NCI-H187 (cell line): Measurements from ENCODE around the gene PTGFR.

ENCODE experiments used
- DNase-seq, 2 experiments: peaks; one replicate each; lab custom pipeline; 2025; lab: John Stamatoyannopoulos, UW

Gene PTGFR

GRCh38 chr1:78520843-78521242, 30.1 kb downstream of the PTGFR start:
- DNase-seq, result no peak

GRCh38 chr1:78522136-78522535, 31.4 kb downstream of the PTGFR start:
- no peak for DNase-seq

DNA sequence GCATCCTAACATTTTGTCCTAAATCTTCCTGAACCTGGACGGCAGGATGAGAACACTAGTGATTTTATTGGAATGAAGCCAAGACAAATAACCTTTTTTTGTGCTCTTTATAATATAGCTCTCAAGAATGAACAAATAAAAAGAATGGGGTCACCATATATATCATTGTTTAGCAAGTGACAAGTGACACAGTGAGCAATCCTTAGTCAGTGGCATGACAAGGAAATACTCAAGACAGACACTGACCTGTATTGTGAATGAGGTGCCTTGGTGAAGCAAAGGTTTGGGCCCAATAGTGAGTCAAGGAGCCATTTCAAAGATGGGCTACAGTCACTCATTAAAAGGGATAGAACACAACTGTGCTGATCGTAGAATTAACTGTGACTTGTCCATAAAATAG, 35.7 kb downstream of the PTGFR start:
- no peak for DNase-seq

DNA sequence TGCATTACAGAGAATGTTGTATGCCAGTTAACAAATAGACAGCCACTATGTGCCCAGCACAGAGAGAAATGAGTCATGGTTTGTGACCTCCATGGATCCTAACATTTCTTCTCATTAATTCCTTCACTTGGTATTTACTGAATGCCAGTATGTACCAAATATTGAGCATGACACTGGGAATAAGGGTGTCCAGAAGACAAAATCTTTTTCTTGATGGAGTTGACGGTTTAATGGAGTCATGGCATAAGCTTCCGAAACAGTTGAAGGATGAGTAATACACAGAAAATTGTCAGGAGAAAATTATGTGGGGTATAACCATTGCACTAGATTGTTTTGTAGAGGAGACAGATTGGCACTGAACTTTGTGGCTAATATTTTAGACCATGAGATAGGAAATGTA, 36.9 kb downstream of the PTGFR start:
- DNase-seq, result no peak

DNA sequence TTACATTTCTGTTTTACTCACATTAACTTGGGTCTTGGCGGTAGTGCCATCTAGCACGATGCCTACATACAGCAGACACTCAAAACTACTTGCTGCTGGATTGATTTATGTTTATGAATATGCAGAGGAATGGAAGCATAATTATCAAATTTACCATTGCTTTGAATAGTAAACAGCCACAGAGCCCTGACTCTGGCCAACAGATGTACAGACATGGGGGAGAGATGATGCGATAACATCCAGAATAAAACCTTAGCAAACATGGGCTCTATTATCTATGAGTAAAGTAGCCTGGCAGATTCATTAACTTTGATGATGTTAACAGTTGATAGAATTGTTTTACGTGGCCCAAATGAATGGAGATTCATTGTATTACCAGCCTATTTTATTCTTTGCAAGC, 42.8 kb downstream of the PTGFR start:
- DNase-seq, result no peak

- no peak for DNase-seq
These were observed 44.5 kb downstream of the PTGFR start for GRCh38 chr1:78535286-78535685.

GRCh38 chr1:78536427-78536826, 45.7 kb downstream of the PTGFR start:
- DNase-seq, result no peak

DNA sequence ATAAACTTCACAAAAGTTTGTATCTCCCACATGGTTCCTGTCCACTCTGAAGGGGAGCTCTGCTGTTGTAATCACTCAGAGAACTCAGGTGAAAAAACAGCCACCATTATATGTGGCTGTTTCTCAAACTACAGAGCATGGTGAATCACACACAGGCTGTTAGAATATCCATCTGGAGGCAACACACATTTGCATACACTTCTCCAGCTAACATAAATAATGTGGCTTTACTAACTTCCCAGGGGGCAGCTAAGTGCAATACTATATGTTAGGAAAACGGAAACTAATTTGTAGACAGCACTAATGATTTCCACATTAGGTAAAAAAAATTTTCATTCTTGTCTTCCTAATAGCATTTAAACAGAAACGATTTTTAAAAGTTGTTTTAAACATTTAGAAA, 49.3 kb downstream of the PTGFR start:
- no peak for DNase-seq

GRCh38 chr1:78541479-78541878, 50.7 kb downstream of the PTGFR start:
- DNase-seq, result no peak

DNA sequence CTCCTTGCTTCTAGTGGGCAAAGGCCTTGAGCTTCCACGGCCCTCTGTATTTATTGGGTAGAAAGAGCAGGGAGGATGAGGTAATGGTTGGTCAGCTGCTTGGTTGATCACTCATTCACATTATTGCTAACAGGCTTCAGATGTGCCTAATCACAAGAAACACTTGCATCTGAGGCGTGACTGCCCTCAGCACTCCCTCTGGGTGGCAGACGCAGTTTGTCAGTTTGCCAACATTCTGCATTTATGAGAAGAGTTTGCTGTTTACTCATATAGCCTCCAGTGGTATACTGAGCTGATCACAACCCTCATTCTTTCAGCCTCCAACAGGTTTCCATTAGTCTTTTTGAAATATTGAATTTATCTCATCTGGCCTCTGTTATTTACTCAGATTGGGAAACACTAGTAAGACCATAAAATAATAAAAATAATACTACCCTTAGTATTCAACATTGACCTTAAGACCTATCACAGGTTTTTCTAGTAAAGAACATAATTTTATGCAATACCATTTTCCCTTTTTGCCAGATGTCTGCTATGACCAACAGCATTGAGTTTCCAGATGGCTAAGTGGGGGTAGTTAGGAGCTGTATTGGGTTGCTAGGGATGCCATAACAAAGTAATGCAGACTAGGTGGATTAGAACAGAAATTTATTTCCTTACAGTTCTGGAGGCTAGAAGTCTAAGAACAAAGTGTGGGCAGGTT, 53.3 kb downstream of the PTGFR start:
- no peak for DNase-seq

DNA sequence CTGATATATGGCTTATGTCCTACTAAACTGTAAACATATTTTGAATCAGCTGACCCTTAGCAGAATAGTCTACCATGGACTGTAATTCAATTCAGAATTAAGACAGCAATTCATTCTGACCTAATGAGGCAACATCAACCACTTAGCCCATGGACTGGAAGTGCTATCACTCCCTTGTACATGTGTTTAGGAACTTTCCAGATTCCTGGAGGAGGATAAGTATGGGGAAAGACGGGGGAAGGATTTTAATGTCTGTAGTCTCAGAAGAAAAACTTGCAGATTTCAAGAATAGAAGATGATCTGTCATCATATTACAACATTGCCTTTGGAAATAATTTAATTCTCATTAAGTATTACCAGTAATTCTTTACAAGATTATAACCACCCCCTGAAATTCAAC, 56.3 kb downstream of the PTGFR start:
- DNase-seq, result no peak

DNA sequence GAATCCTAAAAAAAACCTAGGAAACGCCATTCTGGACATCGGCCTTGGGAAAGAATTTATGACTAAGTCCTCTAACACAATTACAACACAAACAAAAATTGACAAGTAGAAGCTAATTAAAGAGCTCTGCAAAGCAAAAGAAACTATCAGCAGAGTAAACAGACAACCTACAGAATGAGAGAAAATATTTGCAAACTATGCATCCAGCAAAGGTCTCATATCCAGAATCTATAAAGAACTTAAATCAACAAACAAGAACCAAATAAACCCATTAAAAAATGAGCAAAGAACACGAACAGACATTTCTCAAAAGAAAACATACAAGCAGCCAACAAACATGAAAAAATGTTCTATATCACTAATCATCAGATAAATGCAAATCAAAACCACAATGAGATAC, 58.6 kb downstream of the PTGFR start:
- no peak for DNase-seq

- no peak for DNase-seq
These were observed 59.1 kb downstream of the PTGFR start for GRCh38 chr1:78549891-78550290.

DNA sequence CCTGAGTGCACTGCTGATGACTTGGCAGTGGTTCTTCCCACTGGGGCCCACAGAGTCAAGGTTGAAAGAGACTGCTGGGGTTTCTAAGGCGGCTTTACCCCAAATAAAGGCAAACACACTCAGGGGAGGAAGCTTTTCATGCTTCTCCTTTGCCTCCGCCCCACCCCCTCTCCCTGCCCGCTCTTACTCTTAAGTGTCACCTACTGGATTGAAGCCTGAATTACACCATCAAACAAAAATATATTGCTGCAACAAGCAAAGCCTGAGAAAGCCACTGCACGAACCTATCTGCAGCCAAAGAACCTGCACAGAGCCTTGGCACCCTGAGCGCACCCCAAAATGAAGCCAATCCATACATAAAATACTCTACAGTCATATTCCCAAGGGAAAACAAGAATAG, 63.1 kb downstream of the PTGFR start:
- DNase-seq, result no peak

DNA sequence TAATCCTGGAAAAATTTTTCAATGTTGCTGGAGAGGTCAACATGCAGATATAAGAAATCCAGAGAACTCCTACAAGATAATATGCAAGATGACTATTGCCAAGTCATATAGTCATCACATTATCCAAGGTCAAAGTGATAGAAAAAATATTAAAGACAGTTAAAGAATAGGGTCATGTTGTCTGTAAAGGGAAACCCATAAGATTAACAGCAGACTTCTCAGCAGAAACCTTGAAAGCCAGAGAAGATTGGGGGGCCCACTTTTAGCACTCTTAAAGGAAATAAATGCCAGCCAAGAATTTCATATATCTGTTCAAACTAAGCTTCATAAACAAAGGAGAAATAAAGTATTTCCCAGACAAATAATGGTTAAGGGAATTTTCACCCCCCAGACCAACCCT, 64.1 kb downstream of the PTGFR start:
- DNase-seq, result no peak

DNA sequence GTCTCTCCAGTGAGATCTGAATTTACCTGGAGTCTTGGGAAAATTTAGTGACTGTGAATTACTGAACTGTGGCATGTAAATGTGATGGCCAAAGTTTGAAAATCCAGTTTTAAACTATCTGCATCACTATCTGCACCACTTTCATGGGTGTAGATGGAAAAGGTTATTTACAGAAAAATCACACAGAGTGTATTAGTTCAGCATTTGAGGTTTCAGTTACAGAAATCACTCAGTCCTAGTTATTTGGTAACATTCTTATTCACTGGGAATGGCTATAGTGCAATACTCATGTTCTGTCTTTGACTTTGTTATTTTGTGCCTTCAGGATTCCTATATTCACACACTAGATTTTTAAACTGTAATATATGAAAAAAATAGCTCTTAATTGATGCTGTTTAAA, 68.9 kb downstream of the PTGFR start:
- DNase-seq, result no peak

DNA sequence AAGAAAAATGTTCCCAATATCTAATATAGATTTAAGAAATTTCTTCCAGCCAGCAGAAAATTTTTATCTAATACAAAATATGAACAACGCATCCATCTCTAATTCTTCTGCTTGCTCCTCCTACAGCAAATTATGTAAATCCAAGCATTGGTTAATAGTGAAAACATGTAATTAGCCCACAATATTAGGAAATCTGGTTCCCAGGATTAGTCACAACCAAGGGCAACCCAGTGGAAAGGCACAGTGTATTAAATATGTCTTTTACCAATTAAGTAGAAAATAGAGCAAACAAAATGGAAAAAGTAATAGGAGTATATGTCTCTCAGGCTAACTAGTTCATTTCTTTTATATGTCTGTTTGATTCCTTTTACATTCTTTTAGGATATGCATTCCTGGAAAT, 70.0 kb downstream of the PTGFR start:
- no peak for DNase-seq

- no peak for DNase-seq
These were observed 71.1 kb downstream of the PTGFR start for GRCh38 chr1:78561856-78562255.

- no peak for DNase-seq
These were observed 74.6 kb downstream of the PTGFR start for GRCh38 chr1:78565393-78565792.

GRCh38 chr1:78570539-78570938, 79.8 kb downstream of the PTGFR start:
- DNase-seq, result no peak

DNA sequence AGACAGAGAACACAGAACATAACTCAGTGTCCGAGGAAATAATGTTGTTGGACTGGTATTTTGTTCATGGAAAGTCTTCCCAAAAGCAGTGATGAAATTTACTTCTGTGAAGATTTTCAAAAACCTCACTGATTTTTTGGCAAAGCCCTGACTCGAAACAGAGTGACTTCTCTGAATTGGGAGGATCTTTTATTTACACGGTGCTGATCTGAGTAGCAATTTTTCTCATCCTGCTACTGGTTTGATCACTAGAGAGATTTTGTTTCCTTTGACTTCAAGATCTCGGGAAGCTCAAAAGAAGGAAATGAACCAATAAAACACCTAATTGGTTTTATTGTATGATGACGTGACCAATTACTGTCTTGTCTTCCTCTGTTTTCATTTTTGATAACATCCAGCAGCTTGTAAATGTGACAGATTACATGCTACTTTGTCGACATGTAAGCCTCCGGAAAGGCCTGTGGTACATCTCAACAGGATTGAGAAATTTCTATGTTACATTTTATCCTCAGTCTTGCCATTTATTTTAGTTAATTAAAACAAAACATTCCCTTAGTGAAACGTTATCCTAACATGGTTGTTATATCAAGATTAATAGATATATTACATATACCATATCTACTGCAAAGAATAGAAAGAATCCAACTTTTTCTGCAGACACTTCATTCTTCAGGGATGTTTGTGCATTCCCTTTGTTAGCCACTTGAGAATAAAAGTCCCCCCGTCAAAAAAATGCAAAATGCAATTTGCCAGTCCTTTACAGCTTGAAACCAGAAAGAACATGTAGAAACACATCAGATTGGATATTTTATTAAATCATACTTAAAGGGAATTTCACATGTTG, 86.7 kb downstream of the PTGFR start:
- DNase-seq, result no peak

GRCh38 chr1:78586572-78586971, 95.8 kb downstream of the PTGFR start:
- DNase-seq, result no peak

DNA sequence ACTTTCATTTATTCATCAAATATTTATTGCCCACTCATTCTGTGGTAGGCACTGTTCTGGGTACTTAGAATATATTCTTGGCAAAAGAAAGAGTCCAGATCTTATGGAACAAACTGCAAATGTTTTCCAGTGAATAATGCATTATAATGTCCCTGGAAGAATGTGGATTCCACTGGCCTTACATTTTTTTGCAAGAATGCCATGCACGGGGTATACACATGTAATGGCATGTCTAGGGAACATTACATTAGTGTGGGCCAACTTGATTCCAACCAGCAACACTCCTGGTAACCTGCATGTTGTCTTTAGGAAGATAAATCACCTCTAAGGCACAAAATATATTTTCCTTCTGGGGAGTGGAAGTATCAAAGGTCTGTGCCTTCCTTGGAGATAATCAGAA, 96.4 kb downstream of the PTGFR start:
- no peak for DNase-seq
